HepG2 (cell line): ENCODE results near the gene NDE1. TPM values are rescaled to one million over a fixed set of nuclear protein-coding genes. Genes with fewer than 3 reads are reported as not detected.

Experiments used
- CBX1 ChIP-seq: IDR thresholded peaks from one replicate; pipeline ENCODE4 v1.6.1; 2016; ENCODE audit warnings: antibody characterized with exemption, low read depth
- HNF4A ChIP-seq: sonication (generic); formaldehyde crosslinking; IDR thresholded peaks from 2 replicates; pipeline ENCODE4 v1.4.0; 2020; ENCODE audit warnings: missing genetic modification reagents
- KDM4B ChIP-seq: sonication (generic); formaldehyde crosslinking; IDR thresholded peaks from 2 replicates; pipeline ENCODE4 v1.4.0; 2020; ENCODE audit warnings: missing genetic modification reagents
- KDM5B ChIP-seq: sonication (generic); formaldehyde crosslinking; IDR thresholded peaks from 2 replicates; pipeline ENCODE4 v1.4.0; 2020; ENCODE audit warnings: missing genetic modification reagents, mild to moderate bottlenecking, borderline replicate concordance
- KLF11 ChIP-seq: IDR thresholded peaks from 2 replicates; pipeline ENCODE4 v1.6.1; 2016; ENCODE audit warnings: missing compliant biosample characterization
- MIER3 ChIP-seq: IDR thresholded peaks from 2 replicates; pipeline ENCODE4 v1.6.1; 2016; ENCODE audit warnings: missing compliant biosample characterization, borderline replicate concordance
- PHF20 ChIP-seq: sonication (generic); formaldehyde crosslinking; IDR thresholded peaks from 2 replicates; pipeline ENCODE4 v1.5.0; 2020; ENCODE audit warnings: mild to moderate bottlenecking, missing genetic modification reagents
- POLR2AphosphoS2 ChIP-seq: IDR thresholded peaks from 2 replicates; pipeline ENCODE4 v1.6.1; 2011; ENCODE audit warnings: low read depth, low read length, improper control_type of control experiment
- SNRNP70 ChIP-seq: fragments of 200-400 bp; formaldehyde crosslinking; IDR thresholded peaks from 2 replicates; pipeline ENCODE4 v1.6.1; 2017; ENCODE audit warnings: mild to moderate bottlenecking, low read depth, low read length, moderate library complexity
- SP1 ChIP-seq, 2 experiments: fragments of 450-650 bp in 1 of 2; sonication (generic) in 1 of 2; formaldehyde crosslinking in 1 of 2; IDR thresholded peaks; 2 replicates each; pipeline versions ENCODE4 v1.4.0 to v1.6.1; 2016 to 2020; ENCODE audit warnings: missing genetic modification reagents in 1 of 2
- SUZ12 ChIP-seq: fragments of 150-350 bp; IDR thresholded peaks from 2 replicates; pipeline ENCODE4 v1.6.1; 2014; ENCODE audit warnings: low read depth, low read length
- TBX2 ChIP-seq: sonication (generic); formaldehyde crosslinking; IDR thresholded peaks from 2 replicates; pipeline ENCODE4 v1.5.0; 2020; ENCODE audit warnings: missing genetic modification reagents, mild to moderate bottlenecking, borderline replicate concordance
- TEAD2 ChIP-seq: sonication (generic); formaldehyde crosslinking; IDR thresholded peaks from 2 replicates; pipeline ENCODE4 v1.9.0; 2021; ENCODE audit warnings: missing genetic modification reagents
- ZBTB20 ChIP-seq: sonication (generic); formaldehyde crosslinking; IDR thresholded peaks from 2 replicates; pipeline ENCODE4 v1.8.1; 2023; ENCODE audit warnings: missing genetic modification reagents, low read depth, mild to moderate bottlenecking, borderline replicate concordance
- ZNF230 ChIP-seq: sonication (generic); formaldehyde crosslinking; IDR thresholded peaks from 2 replicates; pipeline ENCODE4 v1.4.0; 2020; ENCODE audit warnings: mild to moderate bottlenecking, missing genetic modification reagents
- ZNF251 ChIP-seq: sonication (generic); formaldehyde crosslinking; IDR thresholded peaks from 2 replicates; pipeline ENCODE4 v1.9.0; 2021; ENCODE audit warnings: mild to moderate bottlenecking, missing genetic modification reagents
- ZNF33A ChIP-seq: sonication (generic); formaldehyde crosslinking; IDR thresholded peaks from 2 replicates; pipeline ENCODE4 v1.5.1; 2020; ENCODE audit warnings: missing genetic modification reagents, mild to moderate bottlenecking, moderate library complexity, borderline replicate concordance
- ZNF350 ChIP-seq: sonication (generic); formaldehyde crosslinking; IDR thresholded peaks from 2 replicates; pipeline ENCODE4 v1.4.0; 2020; ENCODE audit warnings: mild to moderate bottlenecking, low read depth, missing genetic modification reagents, borderline replicate concordance
- ZNF432 ChIP-seq: sonication (generic); formaldehyde crosslinking; IDR thresholded peaks from 2 replicates; pipeline ENCODE4 v1.5.0; 2020; ENCODE audit warnings: missing genetic modification reagents, mild to moderate bottlenecking, borderline replicate concordance
- ZNF543 ChIP-seq: sonication (generic); formaldehyde crosslinking; IDR thresholded peaks from 2 replicates; pipeline ENCODE4 v1.4.0; 2020; ENCODE audit warnings: mild to moderate bottlenecking, missing genetic modification reagents
- ZNF605 ChIP-seq: sonication (generic); formaldehyde crosslinking; IDR thresholded peaks from 2 replicates; pipeline ENCODE4 v1.8.0; 2022; ENCODE audit warnings: mild to moderate bottlenecking, missing genetic modification reagents
- ZSCAN21 ChIP-seq: sonication (generic); formaldehyde crosslinking; IDR thresholded peaks from 2 replicates; pipeline ENCODE4 v1.8.0; 2022; ENCODE audit warnings: mild to moderate bottlenecking, missing genetic modification reagents, moderate library complexity, borderline replicate concordance
- ZSCAN9 ChIP-seq: IDR thresholded peaks from 2 replicates; pipeline ENCODE4 v1.6.1; 2016; ENCODE audit warnings: borderline replicate concordance
- polyA plus RNA-seq, 8 experiments: library from polyadenylated mRNA; depleted of rRNA in 3 of 8; stranded (reverse) in 7 of 8; unstranded in 1 of 8; fragments of >200 nt; fragmentation: Illumina TruSeq in 4 of 8; extraction: Trizol in 4 of 8; gene quantifications; 2 replicates each; pipeline versions ENCODE4 v1.2.1 to v1.2.3, GENCODE V29; 2011 to 2016; ENCODE audit warnings: low read depth in 4 of 8, missing spikeins in 1 of 8, mixed read lengths in 1 of 8; ENCODE audit not compliant: insufficient read depth in 1 of 8
- total RNA-seq, 5 experiments: library from RNA; depleted of rRNA; stranded (reverse); fragments of >200 nt; fragmentation: Illumina TruSeq; extraction: Trizol; gene quantifications; 2 replicates each; pipeline ENCODE4 v1.2.3, GENCODE V29; 2016; ENCODE audit warnings: low read depth in 1 of 5
- TF ChIP-seq, protein P1 (sequence below): sonication (generic); formaldehyde crosslinking; IDR thresholded peaks from 2 replicates; pipeline ENCODE4 v1.8.0; 2022; ENCODE audit warnings: mild to moderate bottlenecking, missing genetic modification reagents
- TF ChIP-seq, protein P2 (sequence below): IDR thresholded peaks from 2 replicates; pipeline ENCODE4 v1.6.1; 2016
- TF ChIP-seq, protein P3 (sequence below): sonication (generic); formaldehyde crosslinking; IDR thresholded peaks from 2 replicates; pipeline ENCODE4 v1.4.0; 2020; ENCODE audit warnings: missing genetic modification reagents, mild to moderate bottlenecking, borderline replicate concordance

Gene NDE1
- total and polyA plus RNA-seq, 2 of the 13 experiments (the other 11 are each of a cell fraction or from before 2014, with no cell fraction given) = 40.9 to 72.5 TPM

DNA sequence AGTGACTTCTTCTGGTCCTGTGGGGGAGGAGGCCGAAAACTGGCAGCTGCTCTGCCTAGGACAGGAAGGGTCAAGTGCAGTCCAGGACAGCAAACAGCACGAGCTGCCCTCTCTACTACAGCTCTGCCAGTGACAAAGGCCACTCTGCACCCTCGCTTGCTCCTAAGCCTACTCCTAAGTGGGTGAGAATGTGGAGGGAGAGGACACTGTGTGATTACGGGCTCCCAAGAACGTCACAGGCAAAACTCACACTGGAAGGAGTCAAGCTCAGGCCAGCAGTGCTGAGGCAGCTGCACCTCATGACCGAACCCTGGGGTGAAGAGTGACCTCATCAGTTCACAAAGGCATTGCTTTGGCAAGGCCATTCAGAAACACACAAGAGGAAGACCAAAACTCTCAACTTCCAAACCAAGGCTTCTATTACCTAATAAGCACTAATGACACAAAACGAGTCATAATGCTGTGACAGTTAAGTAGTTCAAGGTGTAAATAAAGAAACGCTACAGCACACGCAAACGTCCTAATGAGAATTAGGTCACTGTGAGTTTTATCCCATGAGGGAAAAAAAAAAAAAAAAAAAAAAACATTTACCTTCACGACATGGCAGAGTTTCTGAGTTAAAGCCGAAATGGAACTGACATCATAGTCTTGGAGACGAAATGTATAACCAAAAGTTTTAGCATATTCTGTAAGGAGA, 42.2 kb upstream of the NDE1 start (continued):
- TF ChIP-seq, protein P1, sequence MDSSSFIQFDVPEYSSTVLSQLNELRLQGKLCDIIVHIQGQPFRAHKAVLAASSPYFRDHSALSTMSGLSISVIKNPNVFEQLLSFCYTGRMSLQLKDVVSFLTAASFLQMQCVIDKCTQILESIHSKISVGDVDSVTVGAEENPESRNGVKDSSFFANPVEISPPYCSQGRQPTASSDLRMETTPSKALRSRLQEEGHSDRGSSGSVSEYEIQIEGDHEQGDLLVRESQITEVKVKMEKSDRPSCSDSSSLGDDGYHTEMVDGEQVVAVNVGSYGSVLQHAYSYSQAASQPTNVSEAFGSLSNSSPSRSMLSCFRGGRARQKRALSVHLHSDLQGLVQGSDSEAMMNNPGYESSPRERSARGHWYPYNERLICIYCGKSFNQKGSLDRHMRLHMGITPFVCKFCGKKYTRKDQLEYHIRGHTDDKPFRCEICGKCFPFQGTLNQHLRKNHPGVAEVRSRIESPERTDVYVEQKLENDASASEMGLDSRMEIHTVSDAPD = no peak; the same call in 1 of the 2 replicates
- TF ChIP-seq, protein P2, sequence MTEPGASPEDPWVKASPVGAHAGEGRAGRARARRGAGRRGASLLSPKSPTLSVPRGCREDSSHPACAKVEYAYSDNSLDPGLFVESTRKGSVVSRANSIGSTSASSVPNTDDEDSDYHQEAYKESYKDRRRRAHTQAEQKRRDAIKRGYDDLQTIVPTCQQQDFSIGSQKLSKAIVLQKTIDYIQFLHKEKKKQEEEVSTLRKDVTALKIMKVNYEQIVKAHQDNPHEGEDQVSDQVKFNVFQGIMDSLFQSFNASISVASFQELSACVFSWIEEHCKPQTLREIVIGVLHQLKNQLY (CRISPR knock-in tag) = 0 out of 2 replicates have a peak, but pooled peaks have one; percentile 9
- TF ChIP-seq SNRNP70 (no peak), ZBTB20 (CRISPR knock-in tag) (no peak; the same call in 1 of the 2 replicates), ZNF432 (CRISPR knock-in tag) (no peak), ZNF543 (CRISPR knock-in tag) (peak; percentile 25; the same call in 1 of the 2 replicates), HNF4A (CRISPR knock-in tag) (no peak), ZSCAN9 (no peak), MIER3 (no peak), SUZ12 (no peak), PHF20 (CRISPR knock-in tag) (no peak), ZNF230 (CRISPR knock-in tag) (peak; percentile 65; the same call in 1 of the 2 replicates), CBX1 (no peak), ZNF251 (CRISPR knock-in tag) (no peak), KLF11 (CRISPR knock-in tag) (no peak), TEAD2 (CRISPR knock-in tag) (no peak), KDM5B (CRISPR knock-in tag) (no peak), ZNF605 (no peak), TBX2 (0 out of 2 replicates have a peak, but pooled peaks have one; percentile 13), ZNF33A (CRISPR knock-in tag) (no peak), SP1 (IDR thresholded peaks at IDR 0.05) (no peak), SP1 (CRISPR knock-in tag; IDR thresholded peaks at IDR 0.05) (no peak), POLR2AphosphoS2 (no peak), ZNF350 (CRISPR knock-in tag) (no peak), KDM4B (no peak), ZSCAN21 (CRISPR knock-in tag) (no peak)
- TF ChIP-seq, protein P3, sequence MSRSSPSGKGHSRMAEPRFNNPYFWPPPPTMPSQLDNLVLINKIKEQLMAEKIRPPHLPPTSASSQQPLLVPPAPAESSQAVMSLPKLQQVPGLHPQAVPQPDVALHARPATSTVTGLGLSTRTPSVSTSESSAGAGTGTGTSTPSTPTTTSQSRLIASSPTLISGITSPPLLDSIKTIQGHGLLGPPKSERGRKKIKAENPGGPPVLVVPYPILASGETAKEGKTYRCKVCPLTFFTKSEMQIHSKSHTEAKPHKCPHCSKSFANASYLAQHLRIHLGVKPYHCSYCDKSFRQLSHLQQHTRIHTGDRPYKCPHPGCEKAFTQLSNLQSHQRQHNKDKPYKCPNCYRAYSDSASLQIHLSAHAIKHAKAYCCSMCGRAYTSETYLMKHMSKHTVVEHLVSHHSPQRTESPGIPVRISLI (CRISPR knock-in tag) = no peak
